HG03558 (cell line): Measurements from ENCODE around the gene GOLGA8O.
"Not testable (repeated sequence)": the region's sequence is repeated elsewhere in the genome, so short reads cannot be mapped to it uniquely, and the experiment has no call there.

Source experiments
- ATAC-seq: cut with Tn5 transposase; IDR thresholded peaks from one replicate; pipeline ENCODE4 v1.9.1; 2021; ENCODE audit warnings: moderate number of reproducible peaks; ENCODE audit not compliant: unreplicated experiment; ENCODE audit errors: extremely low read depth

The GOLGA8O gene, protein sequence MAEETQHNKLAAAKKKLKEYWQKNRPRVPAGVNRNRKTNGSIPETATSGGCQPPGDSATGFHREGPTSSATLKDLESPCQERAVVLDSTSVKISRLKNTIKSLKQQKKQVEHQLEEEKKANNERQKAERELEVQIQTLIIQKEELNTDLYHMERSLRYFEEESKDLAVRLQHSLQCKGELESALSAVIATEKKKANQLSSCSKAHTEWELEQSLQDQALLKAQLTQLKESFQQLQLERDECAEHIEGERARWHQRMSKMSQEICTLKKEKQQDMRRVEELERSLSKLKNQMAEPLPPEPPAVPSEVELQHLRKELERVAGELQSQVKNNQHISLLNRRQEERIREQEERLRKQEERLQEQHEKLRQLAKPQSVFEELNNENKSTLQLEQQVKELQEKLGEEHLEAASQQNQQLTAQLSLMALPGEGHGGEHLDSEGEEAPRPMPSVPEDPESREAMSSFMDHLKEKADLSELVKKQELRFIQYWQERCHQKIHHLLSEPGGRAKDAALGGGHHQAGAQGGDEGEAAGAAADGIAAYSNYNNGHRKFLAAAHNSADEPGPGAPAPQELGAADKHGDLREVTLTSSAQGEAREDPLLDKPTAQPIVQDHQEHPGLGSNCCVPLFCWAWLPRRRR

GRCh38 chr15:32455534-32455933, at the start of gene GOLGA8O:
Gene GOLGA8O (minus strand): TSS chr15:32455634. CDS start chr15:32455536, 98 bp downstream.
- ATAC-seq = not testable (repeated sequence)

GRCh38 chr15:32504152-32504811, 48.8 kb upstream of the GOLGA8O start:
- not testable (repeated sequence) for ATAC-seq

DNA sequence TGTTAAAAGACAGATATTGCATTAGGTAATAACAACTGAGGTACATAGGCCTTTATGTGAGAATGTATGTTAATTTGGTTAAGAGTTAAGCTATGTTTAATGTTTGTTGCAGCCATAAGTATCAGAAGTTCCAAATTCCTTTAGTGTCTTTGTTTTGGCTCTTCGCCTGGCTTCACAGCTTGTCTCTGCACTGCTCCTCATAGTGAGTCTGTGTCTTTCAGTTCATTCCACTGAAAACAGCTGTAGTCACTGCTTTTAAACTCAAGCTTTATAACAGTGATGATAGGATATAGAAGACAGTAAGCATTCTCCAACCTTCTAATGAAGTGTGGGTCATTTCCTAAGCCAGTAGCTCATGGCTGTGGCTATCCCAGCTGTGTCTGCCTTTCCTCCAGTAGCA, 47.5 kb upstream of the GOLGA8O start:
- not testable (repeated sequence) for ATAC-seq

DNA sequence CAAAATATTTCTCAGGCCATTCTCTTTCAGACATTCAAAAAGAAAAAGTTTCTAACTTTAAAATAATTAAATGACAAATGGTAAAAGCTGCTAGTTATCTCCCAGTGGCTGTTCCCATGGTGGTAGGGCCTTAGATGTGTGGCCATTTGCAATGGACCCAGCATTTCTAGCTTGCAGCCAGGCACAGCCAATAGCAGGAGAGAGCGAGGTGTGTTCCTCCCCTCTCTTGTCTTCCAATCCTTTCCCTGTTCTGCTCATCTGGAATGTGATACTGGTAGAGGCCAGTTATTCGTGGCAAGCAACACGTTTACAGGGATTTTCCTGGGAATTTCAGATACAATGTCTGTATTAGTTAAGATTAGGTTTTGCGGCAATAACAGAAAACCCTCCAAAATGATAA, 37.3 kb upstream of the GOLGA8O start:
- ATAC-seq = not testable (repeated sequence)

- ATAC-seq = not testable (repeated sequence)
Observed at GRCh38 chr15:32486474-32486873, 31.0 kb upstream of the GOLGA8O start.

DNA sequence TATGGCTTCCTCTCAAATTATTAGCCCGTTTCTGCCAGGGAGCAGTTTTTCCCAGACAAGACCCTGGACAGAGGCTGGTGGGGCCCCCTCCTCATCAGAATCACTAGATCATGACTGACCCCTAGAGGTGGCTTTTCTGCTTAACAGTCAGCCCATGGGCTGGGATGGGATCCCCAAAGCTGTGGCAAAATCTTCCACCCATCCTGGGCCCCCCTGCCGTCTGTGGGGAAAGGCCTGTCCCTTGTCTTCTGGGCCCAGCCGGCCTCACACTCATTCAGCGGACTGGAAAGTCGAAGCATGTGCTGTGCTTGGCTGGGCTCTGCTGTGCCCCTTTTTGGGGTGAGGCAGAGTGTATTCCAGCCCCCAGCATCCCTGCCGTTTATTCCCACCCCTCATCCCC, 27.9 kb upstream of the GOLGA8O start:
- ATAC-seq = not testable (repeated sequence)

- ATAC-seq = not testable (repeated sequence)
Observed at GRCh38 chr15:32481683-32482082, 26.2 kb upstream of the GOLGA8O start.

GRCh38 chr15:32468076-32468475, 12.6 kb upstream of the GOLGA8O start:
- not testable (repeated sequence) for ATAC-seq

DNA sequence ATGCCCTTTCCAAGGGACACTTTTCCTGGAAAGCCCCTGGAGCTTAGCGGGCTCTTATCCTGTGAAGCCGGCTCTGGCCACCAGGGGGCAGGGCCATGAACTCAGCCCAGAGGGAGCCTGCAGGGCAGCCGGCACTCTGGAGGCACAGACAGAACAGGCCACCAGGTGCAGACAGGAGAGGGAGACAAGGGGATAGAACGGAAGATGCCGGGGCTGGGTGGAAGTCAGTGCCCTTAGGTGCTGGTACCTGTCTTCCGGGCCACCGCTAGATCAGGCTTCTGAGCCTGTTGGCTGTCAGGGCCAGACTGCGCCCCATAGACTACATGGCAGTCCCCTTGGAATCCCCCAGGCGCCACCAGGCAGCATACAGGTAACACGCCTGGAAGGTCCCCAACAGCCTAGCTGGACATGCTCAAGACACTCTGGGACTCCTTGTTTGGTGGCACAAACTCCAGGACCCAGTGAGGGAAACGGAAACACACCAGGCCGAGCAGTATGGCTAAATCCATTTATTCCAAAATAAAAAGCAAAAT, 14.9 kb downstream of the GOLGA8O start:
- not testable (repeated sequence) for ATAC-seq

DNA sequence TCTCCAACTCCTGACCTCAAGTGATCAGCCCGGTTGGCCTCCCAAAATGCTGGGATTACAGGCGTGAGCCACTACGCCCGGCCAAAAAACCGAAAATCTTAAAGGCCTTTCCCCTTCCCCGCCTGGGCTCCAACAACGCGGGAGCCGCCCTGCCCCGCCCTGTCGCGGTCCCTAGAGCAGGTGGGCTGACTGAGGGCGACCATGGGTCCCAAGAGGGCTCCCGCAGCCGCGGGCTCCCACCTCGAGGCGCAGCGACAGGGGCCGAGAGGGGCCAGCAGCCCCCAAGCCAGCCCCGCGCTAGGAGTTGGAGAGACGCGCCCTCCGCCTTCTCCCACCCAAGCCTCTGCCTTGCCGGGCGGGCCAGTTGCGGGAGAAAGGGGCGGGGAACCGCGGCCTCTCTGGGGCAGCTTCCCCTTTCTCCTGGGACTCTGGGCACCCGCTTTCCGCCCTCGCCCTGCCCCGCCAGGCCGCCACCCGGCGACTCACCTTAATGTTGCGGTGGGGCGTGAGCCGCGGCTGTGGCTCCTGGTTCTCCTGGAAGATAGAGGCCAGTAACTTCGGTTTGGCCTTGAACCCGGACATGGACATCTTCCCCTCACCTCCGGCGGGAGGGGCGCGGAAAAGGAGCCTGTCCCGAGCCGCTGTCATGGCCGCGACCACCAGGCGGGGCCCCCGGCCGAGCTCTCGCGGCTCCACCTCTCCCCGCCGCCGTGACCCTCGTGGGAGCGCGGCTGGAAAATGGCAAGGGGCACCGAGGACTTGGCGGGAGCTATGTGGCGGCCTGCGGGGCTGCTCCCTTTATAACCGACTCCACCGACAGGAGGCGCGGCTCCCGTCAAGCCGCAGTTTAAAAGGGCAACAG, 21.1 kb downstream of the GOLGA8O start:
- ATAC-seq = not testable (repeated sequence)

GRCh38 chr15:32427635-32428034, 27.8 kb downstream of the GOLGA8O start:
- not testable (repeated sequence) for ATAC-seq

DNA sequence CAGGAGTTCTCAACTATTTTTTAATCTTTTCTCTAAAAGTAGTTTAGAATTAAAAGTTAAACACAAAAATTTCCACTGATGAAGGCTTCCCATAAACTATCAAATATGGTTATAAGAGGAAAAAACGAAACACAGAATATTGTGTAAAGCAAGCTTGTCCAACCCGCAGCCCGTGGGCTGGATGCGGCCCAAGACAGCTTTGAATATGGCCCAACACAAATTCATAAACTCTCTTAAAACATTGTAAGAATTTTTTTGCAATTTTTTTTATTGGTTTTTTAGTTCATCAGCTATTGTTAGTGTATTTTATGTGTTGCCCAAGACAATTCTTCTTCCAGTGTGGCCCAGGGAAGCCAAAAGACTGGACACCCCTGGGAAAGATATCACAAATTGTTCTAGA, 28.9 kb downstream of the GOLGA8O start:
- ATAC-seq = not testable (repeated sequence)

DNA sequence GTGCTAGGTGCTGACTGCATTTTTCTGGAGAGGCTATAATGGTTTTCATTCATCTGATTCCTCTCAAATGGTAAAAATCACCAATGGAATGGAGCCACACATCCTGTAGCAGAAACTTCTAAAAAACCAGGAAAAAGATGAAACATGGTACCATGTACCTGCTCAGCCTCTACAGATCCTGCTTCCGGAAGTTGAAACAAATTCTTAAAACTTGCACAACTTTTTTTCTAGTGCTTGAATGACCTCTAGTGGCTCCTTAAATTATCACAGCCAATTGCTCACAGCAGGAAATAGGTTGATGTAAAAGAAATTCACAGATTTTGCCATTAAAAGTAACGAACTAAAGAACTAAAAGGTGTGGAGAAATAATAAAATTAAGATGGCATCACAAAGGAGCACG, 47.5 kb downstream of the GOLGA8O start:
- ATAC-seq = not testable (repeated sequence)

DNA sequence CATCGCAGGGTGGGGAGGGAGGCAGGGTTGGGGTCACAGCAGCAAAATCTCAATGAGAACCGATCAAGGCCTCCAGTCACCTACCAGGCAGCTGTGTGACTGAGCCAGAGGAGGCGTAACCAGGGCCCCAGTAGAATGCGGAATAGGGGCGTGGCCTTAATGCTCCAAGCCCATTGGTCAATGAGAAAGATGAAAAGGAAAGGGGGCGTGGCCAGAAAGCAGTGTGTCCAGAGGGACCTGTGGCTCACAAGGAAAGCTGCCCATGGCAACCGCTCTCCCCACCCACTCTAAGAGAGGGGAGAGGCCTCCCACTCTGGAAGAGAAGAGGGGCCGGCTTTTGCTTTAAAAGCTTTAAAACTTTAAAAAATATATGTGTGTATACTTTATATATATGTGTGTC, 52.2 kb downstream of the GOLGA8O start, which contains the start of gene GOLGA8K:
Gene GOLGA8K, minus strand, starts transcription at position 101 of the 400 bp plus-strand sequence. Its CDS starts 98 bp downstream, at position 3.
- not testable (repeated sequence) for ATAC-seq

DNA sequence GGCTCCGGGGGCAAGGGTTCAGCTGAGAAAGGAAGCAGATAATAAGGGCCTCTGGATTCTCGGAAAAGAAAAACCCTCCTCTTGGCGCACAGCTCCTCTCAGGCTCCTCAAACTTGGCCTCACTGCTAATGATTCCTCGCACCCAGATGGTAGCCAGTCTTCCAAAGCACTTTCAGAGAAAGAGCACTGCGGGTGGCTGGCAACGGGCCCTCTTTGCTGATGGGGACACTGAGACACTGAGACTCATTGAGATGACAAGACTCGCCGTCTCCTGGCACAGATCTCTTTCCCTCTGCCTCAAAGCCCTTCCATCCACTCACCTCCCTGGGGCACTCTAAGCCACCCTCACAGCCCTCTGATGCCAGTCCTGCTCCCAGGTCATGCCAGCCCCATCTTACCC, 58.9 kb downstream of the GOLGA8O start:
- not testable (repeated sequence) for ATAC-seq
